ENCODE data around the gene ATRN.

ATRN gene

GRCh38 chr20:3651204-3651962 lies 180.6 kb downstream of the ATRN start:
- DNase-seq (no peak), ATAC-seq (ENCODE audit: insufficient read depth, low read depth) (no peak)
- Histone ChIP-seq H3K27ac (ENCODE audit: low read length) (no peak overlapping the region), H2AFZ (ENCODE audit: low read depth, low read length) (no peak overlapping the region), H3K4me2 (ENCODE audit: insufficient read depth, low read length) (no peak overlapping the region), H3K9me3 (ENCODE audit: insufficient read depth, low read length, severe bottlenecking) (no peaks in the 10 kb centered on the region), H3K4me3 (ENCODE audit: low read depth in 1 of 2, low read length in 2 of 2) (no peak overlapping the region), H3K27me3 (ENCODE audit: insufficient read depth, low read length, poor library complexity) (no peaks in the 10 kb centered on the region), H3K4me1 (ENCODE audit: insufficient read depth, low read length) (no peaks in the 10 kb centered on the region), H3K36me3 (ENCODE audit: insufficient read depth, low read length) (no peaks in the 10 kb centered on the region), H3K79me2 (ENCODE audit: insufficient read depth, low read length) (no peaks in the 10 kb centered on the region), H3K9ac (ENCODE audit: low read depth, low read length) (no peak overlapping the region), H4K20me1 (ENCODE audit: insufficient read depth, low read length) (no peaks in the 10 kb centered on the region)
- TF ChIP-seq EZH2 (IDR thresholded peaks at IDR 0.05; ENCODE audit: borderline replicate concordance, low read depth, low read length, severe bottlenecking) (no peak), CTCF (IDR thresholded peaks at IDR 0.05; ENCODE audit: borderline replicate concordance, extremely low read depth, low read length, poor library complexity, severe bottlenecking) (no peak)

- no peaks in the 10 kb centered on the region for H3K9me3 ChIP-seq (ENCODE audit: insufficient read depth, low read length, severe bottlenecking)
- H4K20me1 ChIP-seq (ENCODE audit: insufficient read depth, low read length), result no peaks in the 10 kb centered on the region
- H3K36me3 ChIP-seq (ENCODE audit: insufficient read depth, low read length), result no peaks in the 10 kb centered on the region
- no peak for DNase-seq
- no peak for ATAC-seq (ENCODE audit: insufficient read depth, low read depth)
- no peak overlapping the region for H3K4me3 ChIP-seq (ENCODE audit: low read depth in 1 of 2, low read length in 2 of 2)
- H3K27me3 ChIP-seq (ENCODE audit: insufficient read depth, low read length, poor library complexity), result peaks cover 1% of the 10 kb centered on the region
- H3K79me2 ChIP-seq (ENCODE audit: insufficient read depth, low read length), result no peaks in the 10 kb centered on the region
- H3K4me2 ChIP-seq (ENCODE audit: insufficient read depth, low read length), result no peak overlapping the region
- H3K4me1 ChIP-seq (ENCODE audit: insufficient read depth, low read length), result no peaks in the 10 kb centered on the region
- H3K27ac ChIP-seq (ENCODE audit: low read length), result no peak overlapping the region
- no peak overlapping the region for H2AFZ ChIP-seq (ENCODE audit: low read depth, low read length)
- TF ChIP-seq CTCF (IDR thresholded peaks at IDR 0.05; ENCODE audit: borderline replicate concordance, extremely low read depth, low read length, poor library complexity, severe bottlenecking), result no peak
- no peak for TF ChIP-seq EZH2 (IDR thresholded peaks at IDR 0.05; ENCODE audit: borderline replicate concordance, low read depth, low read length, severe bottlenecking)
- H3K9ac ChIP-seq (ENCODE audit: low read depth, low read length), result no peak overlapping the region
Measured at GRCh38 chr20:3652221-3652620, 181.4 kb downstream of the ATRN start.

- Histone ChIP-seq H3K9me3 (ENCODE audit: insufficient read depth, low read length, severe bottlenecking) (no peaks in the 10 kb centered on the region), H3K36me3 (ENCODE audit: insufficient read depth, low read length) (no peaks in the 10 kb centered on the region), H3K4me3 (ENCODE audit: low read depth in 1 of 2, low read length in 2 of 2) (no peak overlapping the region), H3K4me2 (ENCODE audit: insufficient read depth, low read length) (no peak overlapping the region), H3K9ac (ENCODE audit: low read depth, low read length) (no peak overlapping the region), H2AFZ (ENCODE audit: low read depth, low read length) (no peak overlapping the region), H3K27ac (ENCODE audit: low read length) (no peak overlapping the region), H3K4me1 (ENCODE audit: insufficient read depth, low read length) (no peaks in the 10 kb centered on the region), H3K27me3 (ENCODE audit: insufficient read depth, low read length, poor library complexity) (peaks cover 5% of the 10 kb centered on the region), H4K20me1 (ENCODE audit: insufficient read depth, low read length) (no peaks in the 10 kb centered on the region), H3K79me2 (ENCODE audit: insufficient read depth, low read length) (no peaks in the 10 kb centered on the region)
- TF ChIP-seq CTCF (IDR thresholded peaks at IDR 0.05; ENCODE audit: borderline replicate concordance, extremely low read depth, low read length, poor library complexity, severe bottlenecking), result no peak
- no peak for TF ChIP-seq EZH2 (IDR thresholded peaks at IDR 0.05; ENCODE audit: borderline replicate concordance, low read depth, low read length, severe bottlenecking)
- DNase-seq, result no peak
- no peak for ATAC-seq (ENCODE audit: insufficient read depth, low read depth)
Measured at GRCh38 chr20:3652676-3653596, 182.1 kb downstream of the ATRN start.
